DOHH2 (cell line): ENCODE measurements around the gene SLC12A6.
"Not testable (repeated sequence)": the region's sequence is repeated elsewhere in the genome, so short reads cannot be mapped to it uniquely, and the experiment has no call there.

Experiments used
- H3F3A ChIP-seq: fragments of 200-600 bp; sonication (generic), shearing (Covaris generic); 2 replicates; pipeline ENCODE4 v1.6.0; 2016; ENCODE audit warnings: antibody characterized with exemption, mild to moderate bottlenecking; ENCODE audit not compliant: control insufficient read depth, insufficient read depth
- H3K27ac ChIP-seq: fragments of 200-600 bp; sonication (generic); 2 replicates; pipeline ENCODE4 v1.5.1; 2014; ENCODE audit warnings: low read depth, mild to moderate bottlenecking, low read length, moderate library complexity
- H3K27me3 ChIP-seq: fragments of 200-600 bp; sonication (generic); 2 replicates; pipeline ENCODE4 v1.6.1; 2014; ENCODE audit warnings: mild to moderate bottlenecking, low read length, mixed read lengths; ENCODE audit not compliant: control insufficient read depth
- H3K36me3 ChIP-seq: fragments of 200-600 bp; sonication (generic); 2 replicates; pipeline ENCODE4 v1.6.1; 2014; ENCODE audit warnings: mild to moderate bottlenecking, low read length, moderate library complexity, mixed read lengths; ENCODE audit not compliant: control insufficient read depth
- H3K4me1 ChIP-seq: fragments of 200-600 bp; sonication (generic); 2 replicates; pipeline ENCODE4 v1.6.1; 2014; ENCODE audit warnings: mild to moderate bottlenecking, low read length, mixed read lengths; ENCODE audit not compliant: control insufficient read depth
- H3K4me2 ChIP-seq: fragments of 200-600 bp; sonication (generic); 2 replicates; pipeline ENCODE4 v1.6.0; 2014; ENCODE audit warnings: mild to moderate bottlenecking, low read length, moderate library complexity
- H3K4me3 ChIP-seq: fragments of 200-600 bp; sonication (generic); 2 replicates; pipeline ENCODE4 v1.5.1; 2014; ENCODE audit warnings: mild to moderate bottlenecking, low read length, mixed read lengths
- H3K79me2 ChIP-seq: fragments of 200-600 bp; sonication (generic); 2 replicates; pipeline ENCODE4 v1.6.1; 2014; ENCODE audit warnings: mild to moderate bottlenecking, low read length, mixed read lengths; ENCODE audit not compliant: control insufficient read depth
- H3K9me2 ChIP-seq: fragments of 200-600 bp; sonication (generic); replicated peaks from 2 replicates; pipeline ENCODE4 v1.6.1; 2014; ENCODE audit warnings: mild to moderate bottlenecking, low read length, mixed read lengths; ENCODE audit not compliant: control insufficient read depth
- H3K9me3 ChIP-seq: fragments of 200-600 bp; sonication (generic); 2 replicates; pipeline ENCODE4 v1.6.1; 2014; ENCODE audit warnings: antibody characterized with exemption, low read length, mixed read lengths; ENCODE audit not compliant: control insufficient read depth, insufficient read depth
- H4K20me1 ChIP-seq: fragments of 200-600 bp; sonication (generic); 2 replicates; pipeline ENCODE4 v1.6.0; 2014; ENCODE audit warnings: low read depth, mild to moderate bottlenecking, antibody characterized with exemption, low read length, moderate library complexity; ENCODE audit not compliant: control insufficient read depth, insufficient read depth
- EZH2phosphoT487 ChIP-seq: fragments of 200-600 bp; sonication (generic); IDR thresholded peaks from 2 replicates; pipeline ENCODE4 v1.6.1; 2017; ENCODE audit warnings: borderline replicate concordance, mild to moderate bottlenecking, antibody characterized with exemption, low read length, moderate library complexity, mixed read lengths
- TF ChIP-seq, protein P1 (sequence below): fragments of 200-600 bp; sonication (generic); IDR thresholded peaks from one replicate; pipeline ENCODE4 v1.5.1; 2014; ENCODE audit warnings: antibody characterized with exemption, mild to moderate bottlenecking, low read depth, low read length; ENCODE audit not compliant: poor library complexity, severe bottlenecking

The SLC12A6 gene

DNA sequence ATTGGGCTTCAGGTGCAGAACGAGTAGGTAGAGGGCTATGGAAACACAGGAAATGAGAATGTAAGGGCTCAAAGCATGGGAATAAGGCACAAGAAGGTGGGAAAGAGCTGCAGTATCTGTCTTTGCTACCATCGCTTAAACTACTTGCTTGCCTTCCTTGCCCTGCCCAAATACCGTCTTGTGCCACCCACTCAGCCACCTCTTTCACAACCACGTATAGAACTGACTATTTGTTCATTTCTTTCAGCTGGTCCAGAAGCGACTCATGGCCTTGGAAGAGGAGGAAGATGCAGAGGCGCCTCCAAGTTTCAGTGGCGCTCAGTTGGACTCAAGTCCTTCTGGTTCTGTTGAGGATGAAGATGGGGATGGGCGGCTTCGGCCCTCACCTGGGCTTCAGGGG, 17.7 kb upstream of the SLC12A6 start:
- Histone ChIP-seq H3K4me2 (no peak overlapping the region), H3F3A (no peaks in the 10 kb centered on the region), H3K9me3 (no peaks in the 10 kb centered on the region), H3K36me3 (peaks cover 5% of the 10 kb centered on the region), H3K27ac (no peak overlapping the region), H3K27me3 (no peaks in the 10 kb centered on the region), H3K4me1 (no peaks in the 10 kb centered on the region), H3K4me3 (no peak overlapping the region), H3K79me2 (no peaks in the 10 kb centered on the region), H4K20me1 (no peaks in the 10 kb centered on the region), H3K9me2 (no peaks in the 10 kb centered on the region)
- no peak for TF ChIP-seq EZH2phosphoT487
- TF ChIP-seq, protein P1, sequence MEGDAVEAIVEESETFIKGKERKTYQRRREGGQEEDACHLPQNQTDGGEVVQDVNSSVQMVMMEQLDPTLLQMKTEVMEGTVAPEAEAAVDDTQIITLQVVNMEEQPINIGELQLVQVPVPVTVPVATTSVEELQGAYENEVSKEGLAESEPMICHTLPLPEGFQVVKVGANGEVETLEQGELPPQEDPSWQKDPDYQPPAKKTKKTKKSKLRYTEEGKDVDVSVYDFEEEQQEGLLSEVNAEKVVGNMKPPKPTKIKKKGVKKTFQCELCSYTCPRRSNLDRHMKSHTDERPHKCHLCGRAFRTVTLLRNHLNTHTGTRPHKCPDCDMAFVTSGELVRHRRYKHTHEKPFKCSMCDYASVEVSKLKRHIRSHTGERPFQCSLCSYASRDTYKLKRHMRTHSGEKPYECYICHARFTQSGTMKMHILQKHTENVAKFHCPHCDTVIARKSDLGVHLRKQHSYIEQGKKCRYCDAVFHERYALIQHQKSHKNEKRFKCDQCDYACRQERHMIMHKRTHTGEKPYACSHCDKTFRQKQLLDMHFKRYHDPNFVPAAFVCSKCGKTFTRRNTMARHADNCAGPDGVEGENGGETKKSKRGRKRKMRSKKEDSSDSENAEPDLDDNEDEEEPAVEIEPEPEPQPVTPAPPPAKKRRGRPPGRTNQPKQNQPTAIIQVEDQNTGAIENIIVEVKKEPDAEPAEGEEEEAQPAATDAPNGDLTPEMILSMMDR, result no peak

DNA sequence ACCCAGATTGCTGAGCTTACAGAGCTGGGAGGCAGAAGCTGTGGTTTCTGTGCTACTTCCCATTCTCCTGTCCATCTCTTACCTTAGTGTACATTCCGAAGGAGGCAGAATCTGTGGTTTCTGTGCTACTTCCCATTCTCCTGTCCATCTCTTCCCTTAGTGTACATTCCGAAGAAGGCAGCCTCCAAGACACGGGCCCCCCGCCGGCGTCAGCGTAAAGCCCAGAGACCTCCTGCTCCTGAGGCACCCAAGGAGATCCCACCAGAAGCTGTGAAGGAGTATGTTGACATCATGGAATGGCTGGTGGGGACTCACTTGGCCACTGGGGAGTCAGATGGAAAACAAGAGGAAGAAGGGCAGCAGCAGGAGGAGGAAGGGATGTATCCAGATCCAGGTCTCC, 16.7 kb upstream of the SLC12A6 start:
- H3K4me3 ChIP-seq, result no peak overlapping the region
- no peaks in the 10 kb centered on the region for H3F3A ChIP-seq
- no peak for TF ChIP-seq EZH2phosphoT487
- TF ChIP-seq, protein P1, result no peak
- H3K79me2 ChIP-seq, result no peaks in the 10 kb centered on the region
- no peaks in the 10 kb centered on the region for H3K9me3 ChIP-seq
- no peaks in the 10 kb centered on the region for H3K9me2 ChIP-seq
- peaks cover 3% of the 10 kb centered on the region for H3K36me3 ChIP-seq
- H3K27ac ChIP-seq, result no peak overlapping the region
- H3K27me3 ChIP-seq, result no peaks in the 10 kb centered on the region
- no peak overlapping the region for H3K4me2 ChIP-seq
- H3K4me1 ChIP-seq, result no peaks in the 10 kb centered on the region
- no peaks in the 10 kb centered on the region for H4K20me1 ChIP-seq

DNA sequence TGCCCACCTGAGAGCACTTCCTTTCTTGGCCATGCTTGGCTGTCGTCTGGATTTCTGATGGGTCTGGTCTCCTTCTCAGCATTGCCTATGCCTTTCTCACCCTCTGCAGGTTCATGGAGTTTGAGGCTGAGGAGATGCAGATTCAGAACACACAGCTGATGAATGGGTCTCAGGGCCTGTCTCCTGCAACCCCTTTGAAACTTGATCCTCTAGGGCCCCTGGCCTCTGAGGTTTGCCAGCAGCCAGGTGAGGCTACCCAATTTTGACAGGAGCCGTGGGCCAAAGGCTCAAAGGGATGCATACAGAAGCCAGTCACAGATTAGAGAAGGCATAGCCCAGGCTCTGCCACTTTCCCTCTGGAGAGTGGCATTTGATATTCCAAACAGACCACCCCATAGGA, 16.0 kb upstream of the SLC12A6 start:
- Histone ChIP-seq H4K20me1 (no peaks in the 10 kb centered on the region), H3K9me2 (no peaks in the 10 kb centered on the region), H3K4me2 (no peak overlapping the region), H3K27ac (no peak overlapping the region), H3K36me3 (peaks cover 3% of the 10 kb centered on the region), H3K4me3 (no peak overlapping the region), H3K4me1 (no peaks in the 10 kb centered on the region), H3K9me3 (no peaks in the 10 kb centered on the region), H3K79me2 (no peaks in the 10 kb centered on the region), H3K27me3 (no peaks in the 10 kb centered on the region), H3F3A (no peaks in the 10 kb centered on the region)
- TF ChIP-seq, protein P1, result no peak
- TF ChIP-seq EZH2phosphoT487, result no peak

DNA sequence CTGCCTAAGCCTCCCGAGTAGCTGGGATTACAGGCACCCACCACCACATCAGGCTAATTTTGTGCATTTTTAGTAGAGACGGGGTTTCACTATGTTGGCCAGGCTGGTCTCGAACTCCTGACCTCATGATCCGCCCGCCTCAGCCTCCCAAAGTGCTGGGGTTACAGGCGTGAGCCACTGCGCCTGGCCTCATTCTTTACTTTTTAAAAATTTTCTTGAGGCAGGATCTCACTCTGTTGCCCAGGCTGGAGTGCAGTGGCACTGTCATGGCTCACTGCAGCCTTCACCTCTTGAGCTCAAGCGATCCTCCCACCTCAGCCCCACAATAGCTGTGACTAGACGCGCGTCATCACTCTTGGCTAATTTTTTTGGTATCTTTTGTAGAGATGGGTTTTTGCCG, 15.4 kb upstream of the SLC12A6 start:
- not testable (repeated sequence) for H3K36me3 ChIP-seq, H3K79me2 ChIP-seq, H3F3A ChIP-seq, H4K20me1 ChIP-seq, H3K27ac ChIP-seq, H3K9me3 ChIP-seq, H3K9me2 ChIP-seq, H3K4me1 ChIP-seq, H3K4me3 ChIP-seq, H3K27me3 ChIP-seq, H3K4me2 ChIP-seq
